Chondrocyte (in vitro differentiated cells): ENCODE results near the gene MAN1A1. TPM values are rescaled to one million over a fixed set of nuclear protein-coding genes. Genes with fewer than 3 reads are reported as not detected.

Source experiments
- DNase-seq: peaks from one replicate; pipeline ENCODE4 v3.0.0; 2021; ENCODE audit warnings: mixed read lengths, low spot score
- H3K27ac Mint-ChIP-seq: one replicate; pipeline ENCODE4 v1.8.0; 2021; ENCODE audit warnings: mild to moderate bottlenecking, moderate library complexity, mixed read lengths; ENCODE audit not compliant: unreplicated experiment
- H3K27me3 Mint-ChIP-seq: 2 replicates; pipeline ENCODE4 v1.8.0; 2021; ENCODE audit warnings: low read depth, mixed read lengths
- H3K36me3 Mint-ChIP-seq: 2 replicates; pipeline ENCODE4 v1.8.0; 2021; ENCODE audit warnings: low read depth, mixed read lengths
- H3K4me1 Mint-ChIP-seq: 2 replicates; pipeline ENCODE4 v1.8.0; 2021; ENCODE audit warnings: low read depth, mild to moderate bottlenecking, mixed read lengths
- H3K4me3 Mint-ChIP-seq: one replicate; pipeline ENCODE4 v1.8.0; 2021; ENCODE audit warnings: mild to moderate bottlenecking, moderate library complexity, mixed read lengths; ENCODE audit not compliant: unreplicated experiment
- H3K9me3 Mint-ChIP-seq: 2 replicates; pipeline ENCODE4 v1.8.0; 2021; ENCODE audit warnings: low read depth, mixed read lengths
- total RNA-seq: library from RNA; stranded (reverse); gene quantifications from 3 replicates; pipeline ENCODE4 v1.2.1, GENCODE V29; 2021
- TF ChIP-seq, protein P1 (sequence below): fragments of 200-600 bp; sonication (generic); IDR thresholded peaks from 2 replicates; pipeline ENCODE4 v1.5.0; 2021; ENCODE audit warnings: antibody characterized with exemption, mild to moderate bottlenecking, moderate library complexity

Gene MAN1A1
- total RNA-seq, 1 donor from 2014 or later: 7.2 TPM

DNA sequence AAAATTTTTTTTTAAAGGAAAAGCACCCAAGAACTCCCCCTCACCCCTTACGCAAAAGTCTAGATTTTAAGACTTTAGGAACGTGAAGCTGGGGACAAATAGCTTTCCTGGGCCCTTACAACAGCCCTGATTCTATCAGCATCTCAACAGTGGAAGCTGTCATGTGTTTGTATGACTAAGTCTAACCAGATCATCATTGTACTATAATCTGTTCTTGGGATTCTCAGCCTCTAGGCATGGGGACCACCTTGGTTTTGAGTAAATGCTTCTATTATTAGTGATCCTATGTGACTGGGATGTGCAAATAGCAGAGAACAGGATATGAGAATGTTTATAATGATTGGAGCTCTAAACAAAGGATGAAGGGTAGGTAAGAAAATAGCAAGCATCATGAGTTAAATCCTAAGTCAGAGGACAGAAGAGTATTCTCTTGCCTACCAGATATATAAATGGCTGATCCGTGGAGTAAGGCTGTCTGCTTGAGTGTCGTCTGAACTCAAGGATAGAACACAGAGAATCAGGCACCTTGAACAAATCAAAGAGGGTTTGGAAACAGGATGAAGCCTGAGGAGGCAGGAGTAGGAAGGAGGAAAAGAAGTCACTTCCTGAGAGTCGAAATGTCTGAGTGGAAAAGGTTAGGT, 165.4 kb downstream of the MAN1A1 start:
- DNase-seq: no peak
- no peak overlapping the region for H3K4me3 Mint-ChIP-seq
- no peaks in the 10 kb centered on the region for H3K9me3 Mint-ChIP-seq
- H3K4me1 Mint-ChIP-seq: no peaks in the 10 kb centered on the region
- no peaks in the 10 kb centered on the region for H3K36me3 Mint-ChIP-seq
- TF ChIP-seq, protein P1, sequence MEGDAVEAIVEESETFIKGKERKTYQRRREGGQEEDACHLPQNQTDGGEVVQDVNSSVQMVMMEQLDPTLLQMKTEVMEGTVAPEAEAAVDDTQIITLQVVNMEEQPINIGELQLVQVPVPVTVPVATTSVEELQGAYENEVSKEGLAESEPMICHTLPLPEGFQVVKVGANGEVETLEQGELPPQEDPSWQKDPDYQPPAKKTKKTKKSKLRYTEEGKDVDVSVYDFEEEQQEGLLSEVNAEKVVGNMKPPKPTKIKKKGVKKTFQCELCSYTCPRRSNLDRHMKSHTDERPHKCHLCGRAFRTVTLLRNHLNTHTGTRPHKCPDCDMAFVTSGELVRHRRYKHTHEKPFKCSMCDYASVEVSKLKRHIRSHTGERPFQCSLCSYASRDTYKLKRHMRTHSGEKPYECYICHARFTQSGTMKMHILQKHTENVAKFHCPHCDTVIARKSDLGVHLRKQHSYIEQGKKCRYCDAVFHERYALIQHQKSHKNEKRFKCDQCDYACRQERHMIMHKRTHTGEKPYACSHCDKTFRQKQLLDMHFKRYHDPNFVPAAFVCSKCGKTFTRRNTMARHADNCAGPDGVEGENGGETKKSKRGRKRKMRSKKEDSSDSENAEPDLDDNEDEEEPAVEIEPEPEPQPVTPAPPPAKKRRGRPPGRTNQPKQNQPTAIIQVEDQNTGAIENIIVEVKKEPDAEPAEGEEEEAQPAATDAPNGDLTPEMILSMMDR: no peak
- H3K27me3 Mint-ChIP-seq: no peaks in the 10 kb centered on the region
- H3K27ac Mint-ChIP-seq: no peak overlapping the region

DNA sequence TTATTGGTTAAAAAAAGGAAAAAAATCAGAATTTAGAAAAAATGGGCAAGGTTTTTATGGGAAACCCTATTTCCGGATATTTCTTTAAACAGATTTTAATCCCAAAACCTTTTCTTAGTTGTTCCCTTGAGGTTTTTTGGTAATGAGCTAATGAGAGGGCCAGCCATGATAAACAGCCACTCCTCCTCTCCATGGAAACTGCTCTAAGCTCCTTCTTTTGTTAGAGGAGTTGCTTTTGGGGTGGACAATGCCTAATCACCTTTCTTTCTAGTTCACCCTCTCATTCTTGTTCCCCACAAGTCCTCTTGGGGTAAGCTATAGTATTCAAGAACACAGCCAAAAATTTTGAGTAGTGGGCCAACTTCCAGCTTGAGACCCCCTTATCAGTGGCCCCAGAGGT, 166.1 kb downstream of the MAN1A1 start:
- TF ChIP-seq, protein P1: no peak
- Mint-ChIP-seq H3K4me1 (no peaks in the 10 kb centered on the region), H3K27me3 (no peaks in the 10 kb centered on the region), H3K36me3 (no peaks in the 10 kb centered on the region), H3K9me3 (no peaks in the 10 kb centered on the region), H3K4me3 (no peak overlapping the region), H3K27ac (no peak overlapping the region)
- no peak for DNase-seq

DNA sequence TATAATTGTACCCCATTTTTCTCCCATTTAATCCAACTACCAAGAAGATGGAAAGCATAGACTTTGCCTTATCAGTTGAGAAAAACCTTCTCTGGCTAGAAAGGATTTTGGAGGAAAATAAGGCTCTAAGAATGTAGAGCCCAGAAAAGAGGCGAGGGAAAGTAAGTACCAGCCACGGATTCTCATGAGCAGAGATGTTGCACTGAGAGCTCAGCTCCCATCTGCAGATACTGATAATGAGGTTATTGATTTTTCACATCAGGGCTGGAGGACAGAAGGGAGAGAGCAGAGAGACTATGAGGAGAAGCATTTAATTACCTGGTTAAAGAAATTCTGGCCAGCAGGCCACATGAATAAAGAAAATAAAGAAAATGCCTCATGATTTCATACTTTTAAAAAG, 166.7 kb downstream of the MAN1A1 start:
- no peaks in the 10 kb centered on the region for H3K9me3 Mint-ChIP-seq
- no peak overlapping the region for H3K27ac Mint-ChIP-seq
- no peaks in the 10 kb centered on the region for H3K36me3 Mint-ChIP-seq
- H3K4me1 Mint-ChIP-seq: no peaks in the 10 kb centered on the region
- no peak overlapping the region for H3K4me3 Mint-ChIP-seq
- TF ChIP-seq, protein P1: no peak
- H3K27me3 Mint-ChIP-seq: no peaks in the 10 kb centered on the region
- DNase-seq: no peak

DNA sequence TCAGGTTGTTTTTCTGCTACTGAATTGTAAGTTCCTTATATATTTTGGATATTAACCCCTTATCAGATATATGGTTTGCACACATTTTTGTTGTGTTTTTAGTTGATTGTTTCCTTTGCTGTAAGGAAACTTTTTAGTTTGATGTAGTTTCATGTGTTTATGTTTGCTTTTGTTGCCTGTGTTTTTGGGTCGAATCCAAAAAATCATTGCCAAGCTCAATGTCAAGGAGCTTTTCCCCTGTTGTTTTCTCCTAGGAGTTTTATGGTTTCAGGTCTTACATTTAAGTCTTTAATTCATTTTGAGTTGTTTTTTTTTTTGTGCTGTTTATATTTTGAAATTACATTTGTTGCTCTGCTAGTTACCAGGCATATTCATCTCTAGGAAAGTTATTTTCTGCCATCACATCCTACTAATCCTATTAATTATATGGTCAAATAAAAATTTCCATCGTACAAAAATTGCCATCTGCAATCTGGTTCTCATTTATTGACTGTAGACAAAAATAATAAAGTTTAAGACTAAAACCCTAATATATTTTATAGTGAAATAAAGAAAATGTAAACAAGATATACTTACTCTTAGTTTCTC, 167.3 kb downstream of the MAN1A1 start:
- no peaks in the 10 kb centered on the region for H3K9me3 Mint-ChIP-seq
- H3K36me3 Mint-ChIP-seq: no peaks in the 10 kb centered on the region
- TF ChIP-seq, protein P1: no peak
- H3K4me3 Mint-ChIP-seq: no peak overlapping the region
- DNase-seq: no peak
- H3K27ac Mint-ChIP-seq: no peak overlapping the region
- no peaks in the 10 kb centered on the region for H3K27me3 Mint-ChIP-seq
- H3K4me1 Mint-ChIP-seq: no peaks in the 10 kb centered on the region

DNA sequence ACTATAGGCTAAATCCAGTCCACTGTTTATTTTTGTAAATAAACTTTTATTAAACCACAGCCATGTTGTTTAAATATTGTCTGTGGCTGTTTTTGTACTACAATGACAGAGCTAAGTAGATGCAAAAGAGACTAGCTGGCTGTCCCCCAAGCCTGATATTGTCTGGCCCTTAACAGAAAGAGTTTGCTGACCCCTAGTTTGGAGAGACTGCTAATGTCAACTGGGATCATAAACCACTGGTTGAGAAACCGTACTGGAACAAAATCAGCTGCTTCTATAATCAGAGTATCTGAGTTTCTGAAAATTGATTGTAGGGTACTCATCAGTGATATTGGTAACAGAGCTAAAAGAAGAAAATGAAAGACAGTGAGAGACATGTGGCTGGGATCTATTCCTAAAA, 168.5 kb downstream of the MAN1A1 start:
- TF ChIP-seq, protein P1: no peak
- H3K27me3 Mint-ChIP-seq: no peaks in the 10 kb centered on the region
- H3K36me3 Mint-ChIP-seq: no peaks in the 10 kb centered on the region
- no peaks in the 10 kb centered on the region for H3K9me3 Mint-ChIP-seq
- DNase-seq: no peak
- H3K4me1 Mint-ChIP-seq: peaks cover 4% of the 10 kb centered on the region
- H3K27ac Mint-ChIP-seq: no peak overlapping the region
- no peak overlapping the region for H3K4me3 Mint-ChIP-seq
